Gastroesophageal sphincter (tissue), 4 donors: ENCODE measurements around the gene USP15. TPM values are rescaled to one million over a fixed set of nuclear protein-coding genes. Genes with fewer than 3 reads are reported as not detected.

Experiments
- ATAC-seq: fragments of 150-250 bp; one replicate; pipeline ENCODE4 v1.9.1; 2016; ENCODE audit warnings: mild to moderate bottlenecking, moderate library complexity
- H3K27ac ChIP-seq, 4 donors: fragments of 200-600 bp; sonication (generic) in 3 of 4; 1 replicate in 3 of 4; 2 replicates in 1 of 4; pipeline ENCODE4 v1.5.1; 2016 to 2019
- H3K27me3 ChIP-seq: fragments of 200-600 bp; sonication (generic); one replicate; pipeline ENCODE4 v1.5.1; 2019
- H3K36me3 ChIP-seq, 2 donors: fragments of 200-600 bp; sonication (generic); one replicate each; pipeline ENCODE4 v1.5.1; 2019; ENCODE audit warnings: control low read depth in 1 of 2
- H3K4me1 ChIP-seq, 3 donors: fragments of 200-600 bp; sonication (generic); 1 replicate in 2 of 3; 2 replicates in 1 of 3; pipeline ENCODE4 v1.5.1; 2016 to 2019; ENCODE audit warnings: control low read depth in 2 of 3
- H3K4me3 ChIP-seq, 2 donors: fragments of 200-600 bp; sonication (generic); one replicate each; pipeline ENCODE4 v1.5.1; 2019; ENCODE audit warnings: mild to moderate bottlenecking in 1 of 2, moderate library complexity in 1 of 2
- H3K9me3 ChIP-seq, 3 donors: fragments of 200-600 bp; sonication (generic); one replicate each; pipeline ENCODE4 v1.5.1; 2017 to 2019; ENCODE audit warnings: control low read depth in 2 of 3
- EP300 ChIP-seq: sonication (generic); formaldehyde crosslinking; IDR thresholded peaks from one replicate; pipeline ENCODE4 v1.6.1; 2017; ENCODE audit warnings: antibody characterized with exemption, mild to moderate bottlenecking
- POLR2A ChIP-seq, 2 donors: fragments of 450-650 bp; IDR thresholded peaks; one replicate each; pipeline ENCODE4 v1.6.1; 2017; ENCODE audit warnings: antibody characterized with exemption in 2 of 2, mild to moderate bottlenecking in 2 of 2, moderate library complexity in 1 of 2
- POLR2AphosphoS5 ChIP-seq: sonication (generic); formaldehyde crosslinking; IDR thresholded peaks from one replicate; pipeline ENCODE4 v1.6.1; 2017; ENCODE audit warnings: antibody characterized with exemption
- WGBS, 2 donors: methylation state at CpG; one replicate each; pipeline ENCODE4 v1.1.5; 2018; ENCODE audit warnings: low coverage in 1 of 2; 5-methylcytosine and 5-hydroxymethylcytosine counted together
- total RNA-seq, 4 donors: library from RNA; depleted of rRNA; stranded (reverse); fragments of >200 nt; gene quantifications; one replicate each; pipeline ENCODE4 v1.1.0, GENCODE V29; 2016
- TF ChIP-seq, protein P1 (sequence below), 4 experiments: fragments of 200-600 bp in 2 of 4; fragments of 450-650 bp in 2 of 4; sonication (generic) in 1 of 4; IDR thresholded peaks; one replicate each; pipeline ENCODE4 v1.5.1; 2017 to 2019; ENCODE audit warnings: antibody characterized with exemption in 4 of 4, mild to moderate bottlenecking in 2 of 4, moderate library complexity in 2 of 4

Gene USP15
- total RNA-seq, 4 donors from 2014 or later: 33.6 to 84.8 (median 70.0) TPM

DNA sequence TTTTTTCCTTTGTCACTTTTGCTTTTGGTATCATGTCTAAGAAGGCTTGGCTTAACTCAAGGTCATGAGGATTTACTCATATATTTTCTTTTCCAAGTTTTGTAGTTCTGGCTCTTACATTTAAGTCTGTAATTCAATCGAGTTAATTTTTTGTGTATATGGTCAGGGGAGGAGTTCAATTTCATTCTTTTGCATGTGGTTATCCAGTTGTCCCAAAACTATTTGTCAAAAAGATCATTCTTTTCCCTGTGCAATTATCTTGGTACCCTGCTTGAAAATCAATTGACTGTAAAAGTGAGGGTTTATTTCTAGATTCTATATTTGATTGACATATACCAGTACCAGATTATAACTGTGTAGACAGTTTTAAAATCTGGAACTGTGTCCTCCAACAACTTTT is 10.2 kb downstream of the USP15 start:
- no peaks in the 10 kb centered on the region for H3K36me3 ChIP-seq
- peaks cover 0 to 98% (median 16%) of the 10 kb centered on the region in 3 donors for H3K4me1 ChIP-seq
- H3K27me3 ChIP-seq: no peaks in the 10 kb centered on the region
- TF ChIP-seq, protein P1, sequence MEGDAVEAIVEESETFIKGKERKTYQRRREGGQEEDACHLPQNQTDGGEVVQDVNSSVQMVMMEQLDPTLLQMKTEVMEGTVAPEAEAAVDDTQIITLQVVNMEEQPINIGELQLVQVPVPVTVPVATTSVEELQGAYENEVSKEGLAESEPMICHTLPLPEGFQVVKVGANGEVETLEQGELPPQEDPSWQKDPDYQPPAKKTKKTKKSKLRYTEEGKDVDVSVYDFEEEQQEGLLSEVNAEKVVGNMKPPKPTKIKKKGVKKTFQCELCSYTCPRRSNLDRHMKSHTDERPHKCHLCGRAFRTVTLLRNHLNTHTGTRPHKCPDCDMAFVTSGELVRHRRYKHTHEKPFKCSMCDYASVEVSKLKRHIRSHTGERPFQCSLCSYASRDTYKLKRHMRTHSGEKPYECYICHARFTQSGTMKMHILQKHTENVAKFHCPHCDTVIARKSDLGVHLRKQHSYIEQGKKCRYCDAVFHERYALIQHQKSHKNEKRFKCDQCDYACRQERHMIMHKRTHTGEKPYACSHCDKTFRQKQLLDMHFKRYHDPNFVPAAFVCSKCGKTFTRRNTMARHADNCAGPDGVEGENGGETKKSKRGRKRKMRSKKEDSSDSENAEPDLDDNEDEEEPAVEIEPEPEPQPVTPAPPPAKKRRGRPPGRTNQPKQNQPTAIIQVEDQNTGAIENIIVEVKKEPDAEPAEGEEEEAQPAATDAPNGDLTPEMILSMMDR (IDR thresholded peaks at IDR 0.05): no peak
- H3K4me3 ChIP-seq: no peak overlapping the region
- no peak overlapping the region for H3K27ac ChIP-seq
- ATAC-seq: no peak
- no peaks in the 10 kb centered on the region for H3K9me3 ChIP-seq
- WGBS, 2 donors: 21 to 50% methylated on average over 1 of the region's 1 CpG

DNA sequence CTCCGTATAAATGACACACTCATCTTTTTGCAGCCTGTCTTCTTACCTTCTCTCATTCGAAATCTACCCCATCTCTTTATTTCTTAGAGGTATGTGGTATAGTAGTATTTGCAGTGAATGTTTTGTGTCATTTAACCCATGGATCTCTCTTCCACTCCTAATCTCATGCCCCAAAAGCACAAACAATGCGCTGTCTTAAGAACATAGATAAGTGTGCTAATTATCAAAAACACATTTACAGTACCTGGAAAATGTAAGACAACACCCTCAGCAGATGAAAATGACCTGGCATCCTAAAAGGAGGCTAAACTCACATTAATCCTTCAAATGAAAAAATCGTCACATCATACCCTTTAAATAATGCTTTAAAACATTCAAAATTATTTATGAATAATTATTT is 10.7 kb downstream of the USP15 start:
- TF ChIP-seq EP300: no peak
- TF ChIP-seq POLR2A (IDR thresholded peaks at IDR 0.05): no peak
- TF ChIP-seq, protein P1 (IDR thresholded peaks at IDR 0.05): no peak
- TF ChIP-seq POLR2AphosphoS5: no peak
- Histone ChIP-seq H3K27me3 (no peaks in the 10 kb centered on the region), H3K9me3 (no peaks in the 10 kb centered on the region), H3K36me3 (no peaks in the 10 kb centered on the region), H3K4me1 (peaks cover 0 to 97% (median 16%) of the 10 kb centered on the region in 3 donors), H3K27ac (no peak overlapping the region), H3K4me3 (no peak overlapping the region)
- no peak for ATAC-seq
- WGBS, 2 donors: 60 to 68% methylated on average over 3 to 4 of the region's 4 CpGs

DNA sequence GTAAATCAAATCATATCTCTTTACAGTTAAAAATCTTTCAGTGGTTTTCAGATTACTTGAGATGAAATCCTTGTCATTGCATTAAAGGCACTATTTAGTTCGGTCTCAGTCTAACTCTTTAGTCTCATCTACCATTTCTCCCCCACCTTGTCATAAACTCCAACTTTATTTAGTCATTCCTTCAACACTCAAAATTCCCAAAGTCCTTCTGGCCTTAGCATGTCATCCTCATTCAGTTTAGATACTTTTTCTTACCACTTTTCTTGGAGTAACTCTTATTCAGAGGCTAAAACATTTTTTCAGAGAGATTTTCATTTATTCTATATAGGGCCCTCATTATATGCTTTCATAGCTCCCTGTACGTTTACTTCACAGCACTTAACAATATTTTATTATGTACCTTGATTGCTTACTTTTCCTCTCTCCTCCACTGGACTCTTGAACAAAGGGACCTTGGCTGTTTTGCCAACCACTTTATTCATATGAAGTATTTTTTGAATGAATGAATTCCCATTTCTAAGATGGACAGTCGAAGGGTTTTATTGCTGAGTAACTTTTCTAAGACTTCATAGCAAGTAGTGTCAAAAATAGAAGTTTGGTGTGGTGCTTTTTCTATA is 12.8 kb downstream of the USP15 start:
- WGBS, 2 donors: 73 to 82% methylated on average over 1 to 3 of the region's 3 CpGs
- Histone ChIP-seq H3K36me3 (no peaks in the 10 kb centered on the region), H3K4me3 (no peak overlapping the region), H3K27ac (no peak overlapping the region), H3K4me1 (peaks cover 0 to 93% (median 8%) of the 10 kb centered on the region in 3 donors), H3K27me3 (no peaks in the 10 kb centered on the region), H3K9me3 (no peaks in the 10 kb centered on the region)
- ATAC-seq: no peak
- TF ChIP-seq, protein P1 (IDR thresholded peaks at IDR 0.05): no peak
- TF ChIP-seq EP300 (no peak), POLR2A (IDR thresholded peaks at IDR 0.05) (no peak), POLR2AphosphoS5 (no peak)

DNA sequence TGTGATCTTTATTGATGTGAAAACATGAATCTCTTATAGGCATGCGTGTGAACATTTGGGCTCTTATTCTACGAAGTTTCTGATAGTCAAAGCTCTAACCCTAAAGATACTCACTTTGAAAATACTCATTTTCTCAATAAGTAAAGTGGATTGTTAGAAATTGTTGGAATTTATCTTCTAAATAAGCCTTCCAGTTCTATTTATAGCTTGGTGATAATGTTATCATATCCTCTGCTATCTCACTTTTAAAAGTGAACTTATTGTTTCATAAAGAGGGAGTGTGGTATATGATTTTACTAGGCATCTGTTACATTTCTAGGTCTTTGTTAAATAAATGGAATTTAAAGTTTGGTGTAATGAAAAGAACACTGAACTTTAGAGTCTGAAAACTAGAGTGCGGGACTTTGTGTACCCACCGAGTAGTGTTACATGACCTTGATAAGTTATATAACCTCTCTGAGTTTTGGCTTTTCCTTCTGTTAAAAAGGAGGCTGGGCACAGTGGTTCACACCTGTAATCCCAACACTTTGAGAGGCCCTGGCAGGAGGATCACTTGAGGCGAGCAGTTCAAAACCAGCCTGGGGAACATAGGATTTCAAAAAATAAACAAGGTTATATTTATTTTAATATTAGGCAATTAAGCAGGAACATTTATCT is 13.6 kb downstream of the USP15 start:
- H3K4me1 ChIP-seq: peaks cover 0 to 85% (median 8%) of the 10 kb centered on the region in 3 donors
- TF ChIP-seq POLR2AphosphoS5: no peak
- no peak for TF ChIP-seq EP300
- no peak for TF ChIP-seq POLR2A (IDR thresholded peaks at IDR 0.05)
- TF ChIP-seq, protein P1 (IDR thresholded peaks at IDR 0.05): no peak
- no peaks in the 10 kb centered on the region for H3K36me3 ChIP-seq
- H3K4me3 ChIP-seq: no peak overlapping the region
- H3K9me3 ChIP-seq: no peaks in the 10 kb centered on the region
- WGBS, 2 donors: 78 to 79% methylated on average over 5 of the region's 5 CpGs
- peak overlapping the region in 1 of 4 donors; percentile 15 for H3K27ac ChIP-seq
- ATAC-seq: no peak
- no peaks in the 10 kb centered on the region for H3K27me3 ChIP-seq

DNA sequence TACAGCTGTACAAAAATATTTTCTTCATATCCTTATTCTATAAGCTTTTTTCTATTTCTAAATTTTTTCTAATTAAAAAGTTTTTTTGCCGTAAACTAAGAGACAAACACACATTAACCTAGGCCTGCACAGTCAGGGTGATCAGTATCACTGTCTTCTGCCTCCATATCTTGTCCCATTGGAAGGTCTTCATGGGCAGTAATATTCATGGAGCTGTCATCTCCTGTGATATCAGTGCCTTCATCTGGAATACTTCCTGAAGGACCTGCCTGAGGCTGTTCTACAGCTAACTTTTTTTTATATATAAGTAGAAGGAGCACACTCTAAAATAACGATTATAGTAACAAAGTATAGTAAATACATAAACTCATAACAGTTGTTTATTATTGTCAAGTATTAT is 17.8 kb downstream of the USP15 start:
- WGBS, 2 donors: 89 to 100% methylated on average over 2 of the region's 2 CpGs
- Histone ChIP-seq H3K9me3 (no peaks in the 10 kb centered on the region), H3K4me1 (peaks cover 0 to 57% (median 6%) of the 10 kb centered on the region in 3 donors), H3K36me3 (no peaks in the 10 kb centered on the region), H3K27me3 (no peaks in the 10 kb centered on the region), H3K27ac (no peak overlapping the region), H3K4me3 (no peak overlapping the region)
- no peak for ATAC-seq
- TF ChIP-seq POLR2A (IDR thresholded peaks at IDR 0.05) (no peak), POLR2AphosphoS5 (no peak), EP300 (no peak)
- TF ChIP-seq, protein P1 (IDR thresholded peaks at IDR 0.05): no peak
